Measurements from ENCODE around the gene PLEKHH1.

The PLEKHH1 gene

GRCh38 chr14:67547224-67547780 is 14.2 kb downstream of the PLEKHH1 start:
- H3K4me3 ChIP-seq (ENCODE audit: low read depth, low read length), result no peak overlapping the region
- no peak for DNase-seq (ENCODE audit: low read depth)
- TF ChIP-seq POLR2A (IDR thresholded peaks at IDR 0.05; ENCODE audit: extremely low read depth, insufficient read length), result no peak

- DNase-seq (ENCODE audit: low read depth), result no peak
- no peak overlapping the region for H3K4me3 ChIP-seq (ENCODE audit: low read depth, low read length)
- no peak for TF ChIP-seq MYC (IDR thresholded peaks at IDR 0.05; ENCODE audit: low read depth, low read length)
- TF ChIP-seq POLR2A (IDR thresholded peaks at IDR 0.05; ENCODE audit: extremely low read depth, insufficient read length), result no peak
- TF ChIP-seq CTCF (IDR thresholded peaks at IDR 0.05; ENCODE audit: low read depth, low read length), result no peak
- TF ChIP-seq MAX (IDR thresholded peaks at IDR 0.05; ENCODE audit: low read depth, low read length), result no peak
Observed at GRCh38 chr14:67549734-67550133, 16.6 kb downstream of the PLEKHH1 start.

- no peak overlapping the region for H3K4me3 ChIP-seq (ENCODE audit: low read depth, low read length)
- TF ChIP-seq POLR2A (IDR thresholded peaks at IDR 0.05; ENCODE audit: extremely low read depth, insufficient read length) (no peak), CTCF (IDR thresholded peaks at IDR 0.05; ENCODE audit: low read depth, low read length) (no peak), MYC (IDR thresholded peaks at IDR 0.05; ENCODE audit: low read depth, low read length) (no peak), MAX (IDR thresholded peaks at IDR 0.05; ENCODE audit: low read depth, low read length) (no peak)
- no peak for DNase-seq (ENCODE audit: low read depth)
Observed at GRCh38 chr14:67551123-67551522, 18.0 kb downstream of the PLEKHH1 start.

- no peak overlapping the region for H3K4me3 ChIP-seq (ENCODE audit: low read depth, low read length)
- DNase-seq (ENCODE audit: low read depth), result no peak
- TF ChIP-seq CTCF (IDR thresholded peaks at IDR 0.05; ENCODE audit: low read depth, low read length), result no peak
- no peak for TF ChIP-seq MAX (IDR thresholded peaks at IDR 0.05; ENCODE audit: low read depth, low read length)
- TF ChIP-seq MYC (IDR thresholded peaks at IDR 0.05; ENCODE audit: low read depth, low read length), result no peak
- no peak for TF ChIP-seq POLR2A (IDR thresholded peaks at IDR 0.05; ENCODE audit: extremely low read depth, insufficient read length)
Observed at GRCh38 chr14:67551940-67552339, 18.9 kb downstream of the PLEKHH1 start.

- no peak for DNase-seq (ENCODE audit: low read depth)
- no peak overlapping the region for H3K4me3 ChIP-seq (ENCODE audit: low read depth, low read length)
- no peak for TF ChIP-seq POLR2A (IDR thresholded peaks at IDR 0.05; ENCODE audit: extremely low read depth, insufficient read length)
Observed at GRCh38 chr14:67553547-67553946, 20.5 kb downstream of the PLEKHH1 start.

GRCh38 chr14:67554341-67554740 is 21.3 kb downstream of the PLEKHH1 start:
- DNase-seq (ENCODE audit: low read depth), result no peak
- no peak overlapping the region for H3K4me3 ChIP-seq (ENCODE audit: low read depth, low read length)
- TF ChIP-seq POLR2A (IDR thresholded peaks at IDR 0.05; ENCODE audit: extremely low read depth, insufficient read length), result no peak
- TF ChIP-seq MAX (IDR thresholded peaks at IDR 0.05; ENCODE audit: low read depth, low read length), result no peak
- TF ChIP-seq CTCF (IDR thresholded peaks at IDR 0.05; ENCODE audit: low read depth, low read length), result no peak
- no peak for TF ChIP-seq MYC (IDR thresholded peaks at IDR 0.05; ENCODE audit: low read depth, low read length)

GRCh38 chr14:67555518-67556090 is 22.5 kb downstream of the PLEKHH1 start:
- H3K4me3 ChIP-seq (ENCODE audit: low read depth, low read length), result no peak overlapping the region
- DNase-seq (ENCODE audit: low read depth), result no peak
- TF ChIP-seq CTCF (IDR thresholded peaks at IDR 0.05; ENCODE audit: low read depth, low read length) (no peak), MAX (IDR thresholded peaks at IDR 0.05; ENCODE audit: low read depth, low read length) (no peak), POLR2A (IDR thresholded peaks at IDR 0.05; ENCODE audit: extremely low read depth, insufficient read length) (no peak), MYC (IDR thresholded peaks at IDR 0.05; ENCODE audit: low read depth, low read length) (no peak)

Measured in NB4 (cell line).